Sigmoid colon (tissue), 7 donors: ENCODE data around the gene LPP. TPM values are rescaled to one million over a fixed set of nuclear protein-coding genes. Genes with fewer than 3 reads are reported as not detected.

Experiments
- DNase-seq: peaks from one replicate; pipeline ENCODE4 v3.0.0-alpha.2; 2019
- H3K27ac ChIP-seq, 4 donors: fragments of 200-600 bp; sonication (generic); one replicate each; pipeline ENCODE4 v1.5.1; 2016 to 2019; ENCODE audit warnings: mild to moderate bottlenecking in 1 of 4
- H3K27me3 ChIP-seq, 3 donors: fragments of 200-600 bp; sonication (generic); one replicate each; pipeline ENCODE4 v1.5.1; 2019; ENCODE audit warnings: mild to moderate bottlenecking in 1 of 3
- H3K36me3 ChIP-seq, 4 donors: fragments of 200-600 bp; sonication (generic); one replicate each; pipeline ENCODE4 v1.5.1; 2016 to 2019
- H3K4me1 ChIP-seq, 4 donors: fragments of 200-600 bp; sonication (generic); one replicate each; pipeline ENCODE4 v1.5.1; 2017 to 2019
- H3K4me3 ChIP-seq, 4 donors: fragments of 200-600 bp; sonication (generic); one replicate each; pipeline ENCODE4 v1.5.1; 2017 to 2019; ENCODE audit warnings: mild to moderate bottlenecking in 2 of 4, moderate library complexity in 1 of 4
- H3K9me3 ChIP-seq, 4 donors: fragments of 200-600 bp in 3 of 4; sonication (generic) in 3 of 4; one replicate each; pipeline versions ENCODE4 v1.5.1 to v1.6.1; 2013 to 2019
- EP300 ChIP-seq, 4 donors: sonication (generic); formaldehyde crosslinking; IDR thresholded peaks; one replicate each; pipeline ENCODE4 v1.6.1; 2017; ENCODE audit warnings: antibody characterized with exemption in 4 of 4
- POLR2A ChIP-seq, 2 donors: fragments of 450-650 bp; IDR thresholded peaks; one replicate each; pipeline ENCODE4 v1.6.1; 2016; ENCODE audit warnings: antibody characterized with exemption in 2 of 2, mild to moderate bottlenecking in 2 of 2, moderate library complexity in 2 of 2
- POLR2AphosphoS5 ChIP-seq, 4 donors: sonication (generic); formaldehyde crosslinking; IDR thresholded peaks; one replicate each; pipeline ENCODE4 v1.6.1; 2017; ENCODE audit warnings: antibody characterized with exemption in 4 of 4
- WGBS, 2 donors: extraction: QIAGEN DNeasy Blood & Tissue Kit; methylation state at CpG; one replicate each; pipeline ENCODE4 v1.1.7; 2013; 5-methylcytosine and 5-hydroxymethylcytosine counted together
- intact Hi-C: fragments of 100-400 bp; cut with DNase I; formaldehyde crosslinking; loops from one replicate; pipeline ENCODE4 v1.15.1; 2023
- polyA plus RNA-seq, 3 donors: library from polyadenylated mRNA; stranded (reverse); fragments of 200-250 nt; gene quantifications; one replicate each; pipeline ENCODE4 v1.2.3, GENCODE V29; 2013
- total RNA-seq, 4 donors: library from RNA; depleted of rRNA; stranded (reverse); fragments of >200 nt; gene quantifications; one replicate each; pipeline ENCODE4 v1.1.0, GENCODE V29; 2016
- TF ChIP-seq, protein P1 (sequence below), 4 experiments: fragments of 450-650 bp in 3 of 4; fragments of 200-600 bp in 1 of 4; IDR thresholded peaks; one replicate each; pipeline ENCODE4 v1.5.1; 2016 to 2019; ENCODE audit warnings: antibody characterized with exemption in 4 of 4, mild to moderate bottlenecking in 3 of 4, moderate library complexity in 2 of 4
- donor health status: healthy with polysubstance abuse.
- donor health status: Bipolar disorder and iron deficiency.
- donor health status: healthy.

The LPP gene
- total and polyA plus RNA-seq, 7 donors, result 5.3 to 1,773 (median 824) TPM

- H3K4me1 ChIP-seq, result peaks cover 0 to 84% (median 70%) of the 10 kb centered on the region in 4 donors
- H3K4me3 ChIP-seq, result no peak overlapping the region
- H3K36me3 ChIP-seq, result no peaks in the 10 kb centered on the region
- WGBS, 2 donors, result 90 to 95% methylated on average over 4 of the region's 4 CpGs
- intact Hi-C loops, result no loop called here
- no peak for DNase-seq
- peak overlapping the region; percentile 1 to 85 (median 51) for H3K27ac ChIP-seq
- no peaks in the 10 kb centered on the region for H3K9me3 ChIP-seq
- TF ChIP-seq EP300 (IDR thresholded peaks at IDR 0.05) (no peak), POLR2A (IDR thresholded peaks at IDR 0.05) (no peak), POLR2AphosphoS5 (IDR thresholded peaks at IDR 0.05) (no peak)
- TF ChIP-seq, protein P1, sequence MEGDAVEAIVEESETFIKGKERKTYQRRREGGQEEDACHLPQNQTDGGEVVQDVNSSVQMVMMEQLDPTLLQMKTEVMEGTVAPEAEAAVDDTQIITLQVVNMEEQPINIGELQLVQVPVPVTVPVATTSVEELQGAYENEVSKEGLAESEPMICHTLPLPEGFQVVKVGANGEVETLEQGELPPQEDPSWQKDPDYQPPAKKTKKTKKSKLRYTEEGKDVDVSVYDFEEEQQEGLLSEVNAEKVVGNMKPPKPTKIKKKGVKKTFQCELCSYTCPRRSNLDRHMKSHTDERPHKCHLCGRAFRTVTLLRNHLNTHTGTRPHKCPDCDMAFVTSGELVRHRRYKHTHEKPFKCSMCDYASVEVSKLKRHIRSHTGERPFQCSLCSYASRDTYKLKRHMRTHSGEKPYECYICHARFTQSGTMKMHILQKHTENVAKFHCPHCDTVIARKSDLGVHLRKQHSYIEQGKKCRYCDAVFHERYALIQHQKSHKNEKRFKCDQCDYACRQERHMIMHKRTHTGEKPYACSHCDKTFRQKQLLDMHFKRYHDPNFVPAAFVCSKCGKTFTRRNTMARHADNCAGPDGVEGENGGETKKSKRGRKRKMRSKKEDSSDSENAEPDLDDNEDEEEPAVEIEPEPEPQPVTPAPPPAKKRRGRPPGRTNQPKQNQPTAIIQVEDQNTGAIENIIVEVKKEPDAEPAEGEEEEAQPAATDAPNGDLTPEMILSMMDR (IDR thresholded peaks at IDR 0.05), result no peak
- H3K27me3 ChIP-seq, result no peaks in the 10 kb centered on the region
These were observed 427.4 kb downstream of the LPP start for GRCh38 chr3:188581365-188581764.

GRCh38 chr3:188581792-188582191 lies 427.8 kb downstream of the LPP start:
- Histone ChIP-seq H3K4me1 (peaks cover 0 to 83% (median 70%) of the 10 kb centered on the region in 4 donors), H3K27ac (peak overlapping the region in 3 of 4 donors; percentile 1 to 85 (median 83))

DNA sequence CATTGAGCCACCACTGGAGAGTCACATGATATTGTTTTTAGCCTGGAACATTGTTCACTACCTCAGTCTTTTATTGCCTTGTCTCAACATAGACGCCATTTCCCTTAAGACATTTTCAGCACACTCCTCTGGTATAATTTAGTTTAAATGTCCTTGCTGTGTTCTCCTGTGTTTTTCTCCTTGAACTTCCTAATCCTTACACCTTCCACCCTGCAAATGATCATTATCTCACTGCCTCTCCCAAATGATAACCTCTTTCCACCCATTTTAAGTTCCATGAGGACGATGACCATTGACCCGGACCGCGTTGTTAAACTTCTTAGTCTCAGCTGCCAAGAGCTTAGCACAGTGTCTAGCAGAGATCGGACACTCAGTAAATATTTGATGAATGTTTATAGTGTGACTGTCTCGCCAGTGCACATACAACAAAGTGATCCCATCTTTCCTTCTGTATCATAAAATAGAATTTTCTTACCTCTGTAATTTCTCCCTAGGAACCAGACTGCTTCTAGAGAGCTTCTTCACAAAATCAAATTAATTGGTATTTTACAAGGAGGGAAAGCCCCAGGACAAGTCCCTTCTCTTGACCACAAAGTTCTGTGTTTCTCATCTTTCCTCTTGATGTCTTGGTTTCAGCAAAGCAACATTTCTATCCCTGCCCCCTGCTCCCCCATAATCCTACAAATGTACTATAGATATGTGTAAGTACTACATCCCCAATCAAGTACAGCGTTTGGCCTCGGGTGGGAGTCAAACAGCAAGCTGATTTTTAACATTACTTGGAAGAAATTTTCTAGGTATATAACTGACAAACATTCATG lies 429.6 kb downstream of the LPP start:
- no peak for TF ChIP-seq EP300 (IDR thresholded peaks at IDR 0.05)
- TF ChIP-seq, protein P1 (IDR thresholded peaks at IDR 0.05), result no peak
- no peak for TF ChIP-seq POLR2AphosphoS5 (IDR thresholded peaks at IDR 0.05)
- TF ChIP-seq POLR2A (IDR thresholded peaks at IDR 0.05), result no peak
- Histone ChIP-seq H3K4me1 (peaks cover 0 to 79% (median 67%) of the 10 kb centered on the region in 4 donors), H3K27me3 (no peaks in the 10 kb centered on the region), H3K4me3 (no peak overlapping the region), H3K27ac (peak overlapping the region; percentile 48 to 85 (median 74)), H3K9me3 (no peaks in the 10 kb centered on the region), H3K36me3 (no peaks in the 10 kb centered on the region)
- intact Hi-C loops, result no loop called here
- no peak for DNase-seq
- 29 to 58% methylated on average over 9 of the region's 9 CpGs for WGBS, 2 donors

More at GRCh38 chr3:188581792-188582191, 427.8 kb downstream of the LPP start:
- Histone ChIP-seq H3K9me3 (no peaks in the 10 kb centered on the region), H3K4me3 (no peak overlapping the region), H3K36me3 (no peaks in the 10 kb centered on the region), H3K27me3 (no peaks in the 10 kb centered on the region)
- DNase-seq, result no peak
- WGBS, 2 donors, result 60 to 67% methylated on average over 4 of the region's 4 CpGs
- intact Hi-C loops, result no loop called here
- TF ChIP-seq, protein P1 (IDR thresholded peaks at IDR 0.05), result no peak
- no peak for TF ChIP-seq POLR2A (IDR thresholded peaks at IDR 0.05)
- no peak for TF ChIP-seq POLR2AphosphoS5 (IDR thresholded peaks at IDR 0.05)

GRCh38 chr3:188584162-188584529 lies 430.2 kb downstream of the LPP start:
- H3K27me3 ChIP-seq, result no peaks in the 10 kb centered on the region
- no peak overlapping the region for H3K4me3 ChIP-seq
- H3K36me3 ChIP-seq, result no peaks in the 10 kb centered on the region
- WGBS, 2 donors, result 65 to 79% methylated on average over 4 of the region's 4 CpGs
- DNase-seq, result peak; percentile 67
- peak overlapping the region; percentile 48 to 85 (median 74) for H3K27ac ChIP-seq
- TF ChIP-seq POLR2A (IDR thresholded peaks at IDR 0.05), result no peak
- TF ChIP-seq POLR2AphosphoS5 (IDR thresholded peaks at IDR 0.05), result peak; percentile 26 to 63 (median 53)
- TF ChIP-seq EP300 (IDR thresholded peaks at IDR 0.05), result peak in 1 of 4 donors; percentile 31
- TF ChIP-seq, protein P1 (IDR thresholded peaks at IDR 0.05), result no peak
- peaks cover 0 to 78% (median 63%) of the 10 kb centered on the region in 4 donors for H3K4me1 ChIP-seq
- H3K9me3 ChIP-seq, result no peaks in the 10 kb centered on the region
- intact Hi-C loops, result no loop called here
